IMR-90 (cell line): Measurements from ENCODE around the gene ACADSB. TPM values are rescaled to one million over a fixed set of nuclear protein-coding genes. Genes with fewer than 3 reads are reported as not detected.

ENCODE experiments used
- ATAC-seq: fragments of 200-7000 bp; cut with Tn5 transposase; 2 replicates; pipeline ENCODE4 v1.9.1; 2020; ENCODE audit warnings: low read depth, mild to moderate bottlenecking, moderate library complexity
- BruUV-seq: library from RNA; stranded (reverse); fragments of 400-500 nt; replicated peaks from 2 replicates; lab custom pipeline; 2021; lab: Mats Ljungman, UMichigan
- CTCF ChIA-PET: fragments of 300-600 bp; formaldehyde crosslinking; extraction: SDS; loops from one replicate; lab custom pipeline; 2021; ENCODE audit warnings: antibody characterized with exemption; lab: Yijun Ruan, JAX
- POLR2A ChIA-PET: fragments of 300-600 bp; sonication (Branson Sonifier 250); formaldehyde crosslinking; loops from one replicate; lab custom pipeline; 2022; ENCODE audit warnings: antibody characterized with exemption; ENCODE audit not compliant: unreplicated experiment; lab: Charles Lee
- DNase-seq: peaks from one replicate; pipeline ENCODE4 v3.0.0; 2013
- H2AFZ ChIP-seq: replicated peaks from 2 replicates; pipeline ENCODE3; 2013; ENCODE audit warnings: low read length, mild to moderate bottlenecking; ENCODE audit not compliant: poor library complexity
- H2AK5ac ChIP-seq: 2 replicates; pipeline ENCODE4 v1.6.1; 2013; ENCODE audit warnings: low read depth, low read length, inconsistent platforms
- H2AK9ac ChIP-seq: replicated peaks from 2 replicates; pipeline ENCODE3; 2013; ENCODE audit warnings: mild to moderate bottlenecking, low read depth, low read length, moderate library complexity; ENCODE audit not compliant: poor library complexity
- H2BK120ac ChIP-seq: 2 replicates; pipeline ENCODE4 v1.6.1; 2013; ENCODE audit warnings: low read depth, low read length, inconsistent platforms
- H2BK15ac ChIP-seq: 3 replicates; pipeline ENCODE4 v1.6.1; 2013; ENCODE audit warnings: low read depth, low read length, inconsistent platforms
- H2BK20ac ChIP-seq: 2 replicates; pipeline ENCODE4 v1.6.1; 2013; ENCODE audit warnings: low read depth, mild to moderate bottlenecking, inconsistent platforms, low read length, moderate library complexity
- H2BK5ac ChIP-seq: 2 replicates; pipeline ENCODE4 v1.6.1; 2013; ENCODE audit warnings: mild to moderate bottlenecking, low read depth, low read length, inconsistent platforms; ENCODE audit not compliant: poor library complexity, severe bottlenecking
- H3K14ac ChIP-seq: replicated peaks from 2 replicates; pipeline ENCODE4 v1.6.1; 2013; ENCODE audit warnings: low read depth, low read length, inconsistent platforms
- H3K18ac ChIP-seq: 2 replicates; pipeline ENCODE4 v1.6.1; 2013; ENCODE audit warnings: low read depth, low read length, control low read depth
- H3K23ac ChIP-seq: 2 replicates; pipeline ENCODE4 v1.6.1; 2013; ENCODE audit warnings: low read depth, low read length, inconsistent platforms
- H3K27ac ChIP-seq: 2 replicates; pipeline ENCODE4 v1.5.1; 2013; ENCODE audit warnings: mild to moderate bottlenecking, control low read depth, low read length; ENCODE audit not compliant: insufficient read depth
- H3K27me3 ChIP-seq: 2 replicates; pipeline ENCODE4 v1.6.1; 2013; ENCODE audit warnings: low read length; ENCODE audit not compliant: control insufficient read depth, insufficient read depth
- H3K36me3 ChIP-seq: 2 replicates; pipeline ENCODE4 v1.6.1; 2013; ENCODE audit warnings: low read length, mixed read lengths; ENCODE audit not compliant: control insufficient read depth, insufficient read depth
- H3K4ac ChIP-seq: 2 replicates; pipeline ENCODE4 v1.6.1; 2013; ENCODE audit warnings: low read depth, low read length, inconsistent platforms
- H3K4me1 ChIP-seq: 2 replicates; pipeline ENCODE4 v1.6.1; 2013; ENCODE audit warnings: low read length, mixed read lengths; ENCODE audit not compliant: control insufficient read depth, insufficient read depth
- H3K4me2 ChIP-seq: 2 replicates; pipeline ENCODE4 v1.6.1; 2013; ENCODE audit warnings: low read depth, mild to moderate bottlenecking, control low read depth, low read length, moderate library complexity
- H3K4me3 ChIP-seq: 2 replicates; pipeline ENCODE4 v1.5.1; 2013; ENCODE audit warnings: low read depth, mild to moderate bottlenecking, control low read depth, low read length, moderate library complexity; ENCODE audit not compliant: insufficient read depth
- H3K56ac ChIP-seq: 2 replicates; pipeline ENCODE4 v1.6.1; 2013; ENCODE audit warnings: low read length, inconsistent platforms; ENCODE audit not compliant: insufficient read depth; ENCODE audit errors: extremely low read depth
- H3K79me1 ChIP-seq, 2 experiments: 2 replicates each; pipeline ENCODE4 v1.6.1; 2013; ENCODE audit warnings: low read length in 2 of 2, inconsistent platforms in 1 of 2, low read depth in 1 of 2
- H3K9ac ChIP-seq: 2 replicates; pipeline ENCODE4 v1.6.1; 2013; ENCODE audit warnings: low read depth, low read length, control low read depth
- H3K9me1 ChIP-seq: 2 replicates; pipeline ENCODE4 v1.6.1; 2013; ENCODE audit warnings: low read length, inconsistent platforms; ENCODE audit not compliant: insufficient read depth
- H3K9me3 ChIP-seq: 2 replicates; pipeline ENCODE4 v1.6.1; 2013; ENCODE audit warnings: low read length; ENCODE audit not compliant: control insufficient read depth, insufficient read depth
- H4K20me1 ChIP-seq: 2 replicates; pipeline ENCODE4 v1.6.1; 2013; ENCODE audit warnings: low read length, inconsistent platforms; ENCODE audit not compliant: insufficient read depth
- H4K5ac ChIP-seq: 2 replicates; pipeline ENCODE4 v1.6.1; 2013; ENCODE audit warnings: mild to moderate bottlenecking, low read depth, low read length, control low read depth
- H4K8ac ChIP-seq, 2 experiments: 2 replicates each; pipeline ENCODE4 v1.6.1; 2013; ENCODE audit warnings: low read depth in 2 of 2, low read length in 2 of 2, control low read depth in 1 of 2, inconsistent platforms in 1 of 2
- H4K91ac ChIP-seq: 2 replicates; pipeline ENCODE4 v1.6.1; 2013; ENCODE audit warnings: low read depth, low read length, inconsistent platforms; ENCODE audit not compliant: insufficient read depth
- CEBPB ChIP-seq: IDR thresholded peaks from 2 replicates; pipeline ENCODE4 v1.6.1; 2012; ENCODE audit warnings: low read depth, low read length, improper control_type of control experiment
- CHD1 ChIP-seq: IDR thresholded peaks from 2 replicates; pipeline ENCODE4 v1.6.1; 2012; ENCODE audit warnings: low read depth, low read length, improper control_type of control experiment
- POLR2A ChIP-seq: IDR thresholded peaks from 2 replicates; pipeline ENCODE4 v1.6.1; 2012; ENCODE audit warnings: mild to moderate bottlenecking, low read depth, low read length
- RFX5 ChIP-seq: IDR thresholded peaks from 2 replicates; pipeline ENCODE4 v1.8.0; 2012; ENCODE audit warnings: low read depth, mild to moderate bottlenecking, low read length, moderate library complexity
- SMC3 ChIP-seq: fragments of 150-350 bp; IDR thresholded peaks from 2 replicates; pipeline ENCODE4 v1.6.1; 2016; ENCODE audit warnings: low read depth, mild to moderate bottlenecking, antibody characterized with exemption, low read length, moderate library complexity
- WGBS, 2 experiments: methylation state at CpG; one replicate each; pipeline versions ENCODE4 v1.1.5 to v1.1.7; 2013; ENCODE audit warnings: missing lambda C conversion rate in 2 of 2; ENCODE audit not compliant: insufficient read length in 1 of 2; ENCODE audit errors: extremely low coverage in 2 of 2; 5-methylcytosine and 5-hydroxymethylcytosine counted together
- dilution Hi-C: fragments of 300-500 bp; cut with HindIII; formaldehyde crosslinking; loops from one replicate; pipeline ENCODE4 v1.14.3; 2018; ENCODE audit warnings: low sequenced_read_pairs; ENCODE audit not compliant: unreplicated experiment
- in situ Hi-C: fragments of 300-500 bp; cut with MboI; formaldehyde crosslinking; loops from 3 replicates; pipeline ENCODE4 v1.14.3; 2019; ENCODE audit warnings: low sequenced_read_pairs, inconsistent platforms, mixed read lengths
- intact Hi-C: fragments of 100-400 bp; cut with micrococcal nuclease; formaldehyde crosslinking; loops from 2 replicates; pipeline ENCODE4 v1.10.0; 2022
- polyA plus RNA-seq, 3 experiments: library from polyadenylated mRNA; depleted of rRNA; stranded (reverse); fragments of >200 nt; gene quantifications; 2 replicates each; pipeline ENCODE4 v1.2.3, GENCODE V29; 2012; ENCODE audit warnings: low replicate concordance in 1 of 3
- total RNA-seq: library from RNA; depleted of rRNA; stranded (reverse); fragments of >200 nt; gene quantifications from 2 replicates; pipeline ENCODE4 v1.2.3, GENCODE V29; 2012
- TF ChIP-seq, protein P1 (sequence below): conservative IDR thresholded peaks from 2 replicates; pipeline ENCODE4 v1.5.1; 2012; ENCODE audit warnings: mild to moderate bottlenecking, low read depth, low read length, improper control_type of control experiment

ACADSB gene
- total and polyA plus RNA-seq, 2 of the 4 experiments (the other 2 are of a cell fraction): 6.2 to 10.6 TPM

DNA sequence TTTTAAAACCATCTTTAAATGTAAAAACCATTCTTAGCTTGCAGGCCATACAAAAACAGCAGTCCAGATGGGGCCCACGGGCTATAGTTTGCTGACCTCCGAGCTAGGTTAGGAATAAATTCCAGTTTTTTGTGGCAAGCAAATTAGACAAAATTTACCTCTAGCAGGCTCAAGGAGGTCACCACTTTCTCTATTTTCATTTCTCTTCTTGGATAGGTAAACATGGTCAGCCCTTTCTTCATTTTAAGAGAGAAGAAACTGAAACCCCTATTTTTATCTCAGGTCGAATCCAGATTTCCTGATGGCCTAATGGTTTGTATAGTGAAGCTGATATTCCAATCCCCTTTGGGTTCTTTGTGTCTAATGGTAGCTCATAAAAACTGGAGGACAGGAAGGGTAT is 10.9 kb upstream of the ACADSB start:
- Histone ChIP-seq H2AK9ac (no peak overlapping the region), H3K27ac (no peak overlapping the region), H3K4me3 (no peak overlapping the region), H3K27me3 (no peaks in the 10 kb centered on the region), H2BK120ac (no peak overlapping the region), H4K91ac (no peak overlapping the region), H3K79me1 (peaks cover 23 to 25% of the 10 kb centered on the region in 2 experiments; a peak in 3 of 4 replicates), H3K23ac (no peak overlapping the region), H4K8ac (no peak overlapping the region), H3K4me1 (no peaks in the 10 kb centered on the region; the same call in 1 of the 2 replicates), H3K4ac (no peak overlapping the region), H3K9ac (no peak overlapping the region), H2BK20ac (no peak overlapping the region), H4K20me1 (peaks cover 3% of the 10 kb centered on the region; the same call in 1 of the 2 replicates), H3K14ac (no peak overlapping the region), H2AFZ (no peak overlapping the region), H3K36me3 (peaks cover 14% of the 10 kb centered on the region), H3K4me2 (no peak overlapping the region), H2AK5ac (no peak overlapping the region), H3K18ac (no peak overlapping the region), H3K9me1 (no peaks in the 10 kb centered on the region), H3K56ac (no peak overlapping the region), H4K5ac (no peak overlapping the region), H2BK15ac (no peak overlapping the region), H3K9me3 (no peaks in the 10 kb centered on the region), H2BK5ac (no peak overlapping the region)
- dilution Hi-C loops (no loop called here), intact Hi-C loops (no loop called here), in situ Hi-C loops (no loop called here)
- TF ChIP-seq, protein P1, sequence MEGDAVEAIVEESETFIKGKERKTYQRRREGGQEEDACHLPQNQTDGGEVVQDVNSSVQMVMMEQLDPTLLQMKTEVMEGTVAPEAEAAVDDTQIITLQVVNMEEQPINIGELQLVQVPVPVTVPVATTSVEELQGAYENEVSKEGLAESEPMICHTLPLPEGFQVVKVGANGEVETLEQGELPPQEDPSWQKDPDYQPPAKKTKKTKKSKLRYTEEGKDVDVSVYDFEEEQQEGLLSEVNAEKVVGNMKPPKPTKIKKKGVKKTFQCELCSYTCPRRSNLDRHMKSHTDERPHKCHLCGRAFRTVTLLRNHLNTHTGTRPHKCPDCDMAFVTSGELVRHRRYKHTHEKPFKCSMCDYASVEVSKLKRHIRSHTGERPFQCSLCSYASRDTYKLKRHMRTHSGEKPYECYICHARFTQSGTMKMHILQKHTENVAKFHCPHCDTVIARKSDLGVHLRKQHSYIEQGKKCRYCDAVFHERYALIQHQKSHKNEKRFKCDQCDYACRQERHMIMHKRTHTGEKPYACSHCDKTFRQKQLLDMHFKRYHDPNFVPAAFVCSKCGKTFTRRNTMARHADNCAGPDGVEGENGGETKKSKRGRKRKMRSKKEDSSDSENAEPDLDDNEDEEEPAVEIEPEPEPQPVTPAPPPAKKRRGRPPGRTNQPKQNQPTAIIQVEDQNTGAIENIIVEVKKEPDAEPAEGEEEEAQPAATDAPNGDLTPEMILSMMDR: no peak
- TF ChIP-seq POLR2A: no peak
- no peak for TF ChIP-seq CEBPB
- no peak for TF ChIP-seq SMC3
- TF ChIP-seq RFX5: no peak
- TF ChIP-seq CHD1: no peak
- ATAC-seq (no peak), DNase-seq (no peak)
- BruUV-seq: no TSS peak
- ChIA-PET POLR2A (no interaction called here), CTCF (no interaction called here)
- WGBS, 2 experiments: no CpG with 5 or more reads among the region's 3 CpGs
